GM10266 (cell line): ENCODE measurements around the gene ELP6.

ENCODE experiments used
- DNase-seq: peaks from one replicate; pipeline ENCODE4 v3.0.0; 2012; ENCODE audit errors: extremely low spot score
- CTCF ChIP-seq: IDR thresholded peaks from 2 replicates; pipeline ENCODE4 v1.5.1; 2012; ENCODE audit warnings: mild to moderate bottlenecking, low read depth; ENCODE audit not compliant: control insufficient read depth, insufficient read depth; ENCODE audit errors: missing control alignments

ELP6 gene

GRCh38 chr3:47456984-47457383, 56.5 kb downstream of the ELP6 start:
- no peak for DNase-seq

GRCh38 chr3:47455806-47456452, 57.6 kb downstream of the ELP6 start:
- no peak for DNase-seq
- TF ChIP-seq CTCF: no peak

More at GRCh38 chr3:47456984-47457383, 56.5 kb downstream of the ELP6 start:
- no peak for TF ChIP-seq CTCF

- no peak for TF ChIP-seq CTCF
- no peak for DNase-seq
Observed at GRCh38 chr3:47452453-47453215, 60.9 kb downstream of the ELP6 start.
